Kidney epithelial cell (primary cell): Measurements from ENCODE around the gene LZTS2. TPM values are rescaled to one million over a fixed set of nuclear protein-coding genes. Genes with fewer than 3 reads are reported as not detected.

Experiments used
- DNase-seq: peaks from one replicate; pipeline ENCODE4 v3.0.0-alpha.2; 2010; ENCODE audit warnings: low read depth
- H3K27me3 ChIP-seq: 2 replicates; pipeline ENCODE4 v1.6.0; 2011; ENCODE audit warnings: low read length; ENCODE audit not compliant: control insufficient read depth, insufficient read depth
- H3K36me3 ChIP-seq: 2 replicates; pipeline ENCODE4 v1.5.1; 2011; ENCODE audit warnings: low read length; ENCODE audit not compliant: control insufficient read depth, insufficient read depth
- H3K4me3 ChIP-seq: 2 replicates; pipeline ENCODE4 v1.5.1; 2011; ENCODE audit warnings: low read depth, mild to moderate bottlenecking, control low read depth, low read length
- total RNA-seq: library from RNA; depleted of rRNA; stranded (reverse); fragments of >200 nt; gene quantifications from 2 replicates; pipeline ENCODE4 v1.2.3, GENCODE V29; 2015
- TF ChIP-seq, protein P1 (sequence below): IDR thresholded peaks from 2 replicates; pipeline ENCODE4 v1.5.1; 2011; ENCODE audit warnings: mild to moderate bottlenecking, moderate library complexity, low read length, control low read depth, inconsistent platforms; ENCODE audit not compliant: insufficient read depth, poor library complexity, severe bottlenecking

The LZTS2 gene
- total RNA-seq, 1 donor from 2014 or later, result 125 TPM

DNA sequence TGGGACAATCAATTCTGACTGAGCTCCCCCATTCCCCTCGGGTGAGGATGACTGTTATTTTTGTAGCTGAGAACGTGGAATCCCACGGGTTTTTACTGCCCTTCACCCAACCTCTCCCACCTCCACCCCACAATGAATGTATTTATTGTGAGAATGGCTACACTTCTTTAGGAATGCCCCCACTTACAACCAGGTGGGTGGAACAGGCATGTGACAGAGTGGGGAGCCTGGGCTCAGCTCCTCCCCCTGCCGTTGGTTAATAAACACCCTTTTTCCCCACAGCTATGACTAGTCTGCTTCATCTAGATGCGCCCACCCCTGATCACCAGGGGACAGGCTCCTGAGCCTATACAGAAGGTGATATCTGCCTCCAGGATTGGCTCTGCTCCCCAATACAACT, 14.3 kb upstream of the LZTS2 start:
- TF ChIP-seq, protein P1, sequence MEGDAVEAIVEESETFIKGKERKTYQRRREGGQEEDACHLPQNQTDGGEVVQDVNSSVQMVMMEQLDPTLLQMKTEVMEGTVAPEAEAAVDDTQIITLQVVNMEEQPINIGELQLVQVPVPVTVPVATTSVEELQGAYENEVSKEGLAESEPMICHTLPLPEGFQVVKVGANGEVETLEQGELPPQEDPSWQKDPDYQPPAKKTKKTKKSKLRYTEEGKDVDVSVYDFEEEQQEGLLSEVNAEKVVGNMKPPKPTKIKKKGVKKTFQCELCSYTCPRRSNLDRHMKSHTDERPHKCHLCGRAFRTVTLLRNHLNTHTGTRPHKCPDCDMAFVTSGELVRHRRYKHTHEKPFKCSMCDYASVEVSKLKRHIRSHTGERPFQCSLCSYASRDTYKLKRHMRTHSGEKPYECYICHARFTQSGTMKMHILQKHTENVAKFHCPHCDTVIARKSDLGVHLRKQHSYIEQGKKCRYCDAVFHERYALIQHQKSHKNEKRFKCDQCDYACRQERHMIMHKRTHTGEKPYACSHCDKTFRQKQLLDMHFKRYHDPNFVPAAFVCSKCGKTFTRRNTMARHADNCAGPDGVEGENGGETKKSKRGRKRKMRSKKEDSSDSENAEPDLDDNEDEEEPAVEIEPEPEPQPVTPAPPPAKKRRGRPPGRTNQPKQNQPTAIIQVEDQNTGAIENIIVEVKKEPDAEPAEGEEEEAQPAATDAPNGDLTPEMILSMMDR, result no peak
- Histone ChIP-seq H3K27me3 (no peaks in the 10 kb centered on the region), H3K36me3 (peaks cover 2% of the 10 kb centered on the region), H3K4me3 (no peak overlapping the region)
- no peak for DNase-seq

DNA sequence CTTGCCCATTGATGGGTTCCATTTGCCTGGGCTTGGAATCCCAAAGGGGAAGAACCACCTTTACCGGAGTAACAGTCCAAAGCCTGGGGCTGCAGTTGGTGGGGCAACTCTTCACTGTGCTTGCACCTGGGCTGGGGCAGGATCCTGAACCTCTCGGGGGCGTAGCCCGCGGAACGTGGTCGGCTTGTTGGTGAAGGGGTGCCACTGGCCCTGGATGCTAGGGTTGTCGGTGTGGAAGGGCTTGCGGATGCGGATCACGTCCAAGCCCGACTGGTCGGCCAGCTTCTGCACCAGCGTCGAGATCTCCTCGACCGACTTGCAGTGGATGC, 13.0 kb upstream of the LZTS2 start:
- TF ChIP-seq, protein P1, result no peak
- Histone ChIP-seq H3K27me3 (no peaks in the 10 kb centered on the region), H3K4me3 (peak overlapping the region; percentile 96), H3K36me3 (peaks cover 2% of the 10 kb centered on the region)
- DNase-seq, result no peak

DNA sequence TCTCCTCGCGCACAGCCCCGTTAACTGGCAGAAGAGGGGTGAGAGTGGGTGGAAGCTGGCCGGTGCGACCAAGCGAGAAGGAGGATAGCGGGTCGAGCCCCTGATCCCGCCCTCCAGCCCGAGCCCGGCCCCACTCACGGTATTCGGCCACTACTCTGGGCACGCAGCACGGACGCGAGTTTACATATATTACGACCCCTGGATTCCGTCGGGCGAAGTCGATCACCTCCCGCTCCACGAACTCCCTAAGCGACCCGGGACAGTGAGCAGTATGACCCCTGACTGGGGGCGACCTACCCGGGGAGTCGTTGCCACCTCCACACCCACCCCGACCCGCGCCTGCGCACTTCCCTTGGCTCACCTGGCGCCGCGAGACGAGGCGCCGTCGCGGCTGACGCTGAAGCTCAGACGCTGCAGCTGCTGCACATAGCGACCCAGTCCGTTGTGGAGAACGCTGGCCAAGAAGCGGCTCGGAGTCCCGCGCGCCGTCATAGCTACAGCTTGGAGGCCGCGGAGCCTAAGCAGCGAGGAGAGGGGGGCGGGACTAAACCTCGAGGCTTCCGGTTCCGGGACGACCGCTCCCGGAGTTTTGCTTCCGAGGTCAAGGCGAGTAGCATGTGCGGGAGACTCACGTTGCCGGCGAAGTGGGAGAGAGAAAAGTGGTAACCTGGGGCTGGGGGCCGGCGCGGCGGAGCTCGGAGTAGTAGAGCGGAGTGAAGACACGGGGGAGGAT, 12.5 kb upstream of the LZTS2 start, which contains the start of the genes MRPL43 and TWNK:
Gene MRPL43 (minus strand): TSS at position 546 of the 733 bp plus-strand sequence. CDS start 54 bp downstream, at position 492.
Gene TWNK (plus strand): TSS at position 592 of the 733 bp plus-strand sequence. CDS start 668 bp downstream, outside the sequence.
- Histone ChIP-seq H3K27me3 (no peaks in the 10 kb centered on the region), H3K4me3 (peak within 1 kb of the TSS; percentile 96), H3K36me3 (peaks cover 2% of the 10 kb centered on the region)
- no peak for DNase-seq
- TF ChIP-seq, protein P1, result no peak

DNA sequence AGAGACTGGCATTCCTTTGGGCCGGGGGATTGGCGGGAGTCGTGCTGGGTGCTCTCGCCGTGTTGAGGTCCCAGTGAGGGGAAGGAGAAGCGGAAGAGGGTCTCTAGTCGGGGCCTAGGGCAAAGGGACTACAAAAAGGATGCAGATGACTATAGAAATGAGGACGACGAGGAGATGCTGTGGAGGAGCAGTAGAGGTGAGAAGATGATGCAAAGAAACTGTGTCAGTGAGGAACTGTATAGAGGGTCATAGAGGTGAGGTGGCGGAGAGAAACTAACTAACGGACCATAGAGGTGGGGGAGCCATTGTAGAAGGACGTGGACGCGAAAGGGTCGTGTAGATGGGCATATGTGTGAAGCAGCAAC, 11.9 kb upstream of the LZTS2 start:
- H3K4me3 ChIP-seq, result peak overlapping the region; percentile 96
- no peaks in the 10 kb centered on the region for H3K27me3 ChIP-seq
- no peak for DNase-seq
- H3K36me3 ChIP-seq, result peaks cover 2% of the 10 kb centered on the region
- TF ChIP-seq, protein P1, result no peak

DNA sequence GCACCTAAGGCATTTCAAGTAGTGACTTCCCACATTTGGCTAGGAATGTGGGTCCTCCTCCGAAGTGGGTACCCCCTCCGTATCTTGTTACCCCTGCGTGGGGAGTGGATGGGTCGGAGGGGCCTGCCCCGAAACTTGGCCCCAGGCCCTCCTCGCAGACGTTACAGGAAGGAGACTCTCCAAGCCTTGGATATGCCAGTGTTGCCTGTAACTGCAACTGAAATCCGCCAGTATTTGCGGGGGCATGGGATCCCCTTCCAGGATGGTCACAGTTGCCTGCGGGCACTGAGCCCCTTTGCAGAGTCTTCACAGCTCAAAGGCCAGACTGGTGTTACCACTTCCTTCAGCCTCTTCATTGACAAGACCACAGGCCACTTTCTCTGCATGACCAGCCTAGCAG, 11.4 kb upstream of the LZTS2 start:
- Histone ChIP-seq H3K4me3 (peak overlapping the region; percentile 96), H3K27me3 (no peaks in the 10 kb centered on the region), H3K36me3 (peaks cover 2% of the 10 kb centered on the region)
- TF ChIP-seq, protein P1, result no peak
- no peak for DNase-seq

DNA sequence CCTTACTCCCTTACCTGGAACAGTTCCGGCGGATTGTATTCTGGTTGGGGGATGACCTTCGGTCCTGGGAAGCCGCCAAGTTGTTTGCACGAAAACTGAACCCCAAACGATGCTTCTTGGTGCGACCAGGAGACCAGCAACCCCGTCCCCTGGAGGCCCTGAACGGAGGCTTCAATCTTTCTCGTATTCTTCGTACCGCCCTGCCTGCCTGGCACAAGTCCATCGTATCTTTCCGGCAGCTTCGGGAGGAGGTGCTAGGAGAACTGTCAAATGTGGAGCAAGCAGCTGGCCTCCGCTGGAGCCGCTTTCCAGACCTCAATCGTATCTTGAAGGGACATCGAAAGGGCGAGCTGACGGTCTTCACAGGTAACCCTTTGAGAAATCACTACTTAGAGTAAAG, 10.5 kb upstream of the LZTS2 start:
- no peak for DNase-seq
- Histone ChIP-seq H3K27me3 (no peaks in the 10 kb centered on the region), H3K36me3 (peaks cover 2% of the 10 kb centered on the region), H3K4me3 (no peak overlapping the region)
- TF ChIP-seq, protein P1, result no peak
